Adrenal gland (tissue), 12 donors: Measurements from ENCODE around the gene MCAM. TPM values are rescaled to one million over a fixed set of nuclear protein-coding genes. Genes with fewer than 3 reads are reported as not detected.

Experiments
- DNase-seq, 7 donors: peaks; one replicate each; pipeline ENCODE4 v3.0.0-alpha.2; 2019 to 2020
- H3K27ac ChIP-seq, 5 donors: fragments of 200-600 bp; sonication (generic) in 4 of 5; 1 replicate in 3 of 5; 2 replicates in 2 of 5; pipeline versions ENCODE4 v1.5.1 to v1.8.0; 2016 to 2020; ENCODE audit warnings: mild to moderate bottlenecking in 1 of 5
- H3K27me3 ChIP-seq: fragments of 200-600 bp; 2 replicates; pipeline ENCODE4 v1.8.0; 2021
- H3K36me3 ChIP-seq, 2 donors: fragments of 200-600 bp; replicated peaks in 1 of 2; 1 replicate in 1 of 2; 2 replicates in 1 of 2; pipeline versions ENCODE4 v1.5.1 to v1.8.0; 2018 to 2022
- H3K4me1 ChIP-seq, 2 donors: fragments of 200-600 bp; replicated peaks in 1 of 2; 1 replicate in 1 of 2; 2 replicates in 1 of 2; pipeline versions ENCODE4 v1.5.1 to v1.8.0; 2018 to 2021
- H3K4me3 ChIP-seq, 4 donors: fragments of 200-600 bp; sonication (generic) in 3 of 4; one replicate each; pipeline ENCODE4 v1.5.1; 2016 to 2018
- H3K9me3 ChIP-seq, 3 donors: fragments of 200-600 bp; sonication (generic) in 1 of 3; replicated peaks in 1 of 3; 1 replicate in 2 of 3; 2 replicates in 1 of 3; pipeline versions ENCODE4 v1.5.1 to v1.8.0; 2016 to 2021
- CTCF ChIP-seq, 6 experiments: fragments of 450-650 bp in 4 of 6; fragments of 200-600 bp in 2 of 6; sonication (generic) in 1 of 6; IDR thresholded peaks; 1 replicate in 5 of 6; 2 replicates in 1 of 6; pipeline versions ENCODE4 v1.5.1 to v1.8.0; 2016 to 2021; ENCODE audit warnings: antibody characterized with exemption in 6 of 6, mild to moderate bottlenecking in 2 of 6, moderate library complexity in 1 of 6
- POLR2A ChIP-seq, 2 donors: fragments of 450-650 bp; IDR thresholded peaks; one replicate each; pipeline ENCODE4 v1.6.1; 2017; ENCODE audit warnings: antibody characterized with exemption in 2 of 2, mild to moderate bottlenecking in 2 of 2, moderate library complexity in 1 of 2
- WGBS, 4 donors: extraction: QIAGEN DNeasy Blood & Tissue Kit in 2 of 4; methylation state at CpG; one replicate each; pipeline versions ENCODE4 v1.1.5 to v1.1.7; 2013 to 2017; 5-methylcytosine and 5-hydroxymethylcytosine counted together
- intact Hi-C, 2 donors: fragments of 100-400 bp; cut with DNase I; formaldehyde crosslinking; loops; one replicate each; pipeline versions ENCODE4 v1.14.1 to v1.15.0; 2022 to 2023
- polyA plus RNA-seq, 3 donors: library from polyadenylated mRNA; stranded (reverse); fragments of 200-250 nt in 2 of 3; fragments of 350-450 nt in 1 of 3; fragmentation: Illumina TruSeq in 1 of 3; extraction: RNeasy Lipid Tissue Mini Kit (QIAGEN cat#74804) in 1 of 3; gene quantifications; one replicate each; pipeline ENCODE4 v1.2.3, GENCODE V29; 2013 to 2014
- total RNA-seq, 9 donors: library from RNA; depleted of rRNA in 4 of 9; stranded (reverse); fragments of >200 nt in 4 of 9; fragments of 120-200 nt in 1 of 9; fragmentation: NEBNext Ultra II Directional in 1 of 9; extraction: Animal tissue kit (Norgen Biotek cat#: 25700) in 1 of 9; gene quantifications; one replicate each; pipeline versions ENCODE4 v1.1.0 to v1.2.4, GENCODE V29; 2013 to 2023
- donor health status: healthy with polysubstance abuse.
- donor health status: Bipolar disorder and iron deficiency.
- donor health status: DM: yes; HTN: yes; CAD: no.
- donor health status: DM: no; HTN: no; CAD: no.
- donor health status: DM: no; HTN: no; CAD: no.
- donor health status: DM: yes; HTN: yes; CAD: no.

The MCAM gene
- total and polyA plus RNA-seq, 12 donors, result 12.1 to 143 (median 32.1) TPM

GRCh38 chr11:119306373-119306890 is 10.5 kb downstream of the MCAM start:
- H3K36me3 ChIP-seq, result peaks cover 0 to 16% of the 10 kb centered on the region in 2 donors

DNA sequence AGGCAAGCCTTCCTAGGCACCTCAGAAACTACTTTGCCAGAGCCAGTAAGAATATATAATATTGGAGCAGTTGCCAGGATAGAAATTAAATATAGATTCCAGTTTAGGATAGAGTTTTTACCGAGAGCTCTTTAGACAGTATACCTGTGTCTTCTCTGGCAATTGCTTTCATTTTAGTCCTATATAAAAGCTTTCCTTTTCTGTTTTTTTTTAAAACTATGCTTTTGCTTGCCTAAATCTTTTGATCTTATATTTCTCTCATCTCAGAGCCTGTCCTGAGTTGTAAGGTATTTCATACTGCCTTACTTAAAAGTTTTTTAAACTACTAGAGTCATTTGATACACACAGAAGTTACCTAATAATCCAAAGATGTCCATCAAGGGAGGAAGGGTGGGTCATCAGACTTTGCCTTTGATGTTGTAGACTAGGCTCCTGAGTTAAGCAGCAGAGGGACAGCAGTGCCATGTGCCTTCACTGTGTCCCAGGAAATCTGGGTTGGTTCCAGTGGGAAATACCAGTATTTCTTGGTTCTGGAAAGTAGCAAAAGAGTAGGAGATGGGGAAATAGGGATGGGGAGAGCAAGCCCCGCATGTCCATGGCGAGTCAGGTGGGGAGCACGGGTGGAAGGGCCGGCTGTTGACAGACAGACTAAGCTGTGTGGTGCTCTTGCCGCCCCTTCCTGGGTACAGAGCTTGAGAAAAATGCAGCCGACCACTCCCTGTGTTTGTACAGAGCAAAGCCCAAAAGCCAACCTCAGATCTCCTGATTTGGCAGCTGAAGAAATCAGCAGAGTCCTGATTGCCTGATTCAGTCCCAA is 11.2 kb downstream of the MCAM start:
- no peaks in the 10 kb centered on the region for H3K9me3 ChIP-seq
- 91 to 95% (median 92%) methylated on average over 7 of the region's 7 CpGs for WGBS, 4 donors
- TF ChIP-seq POLR2A (IDR thresholded peaks at IDR 0.05), result no peak
- no peak overlapping the region for H3K4me3 ChIP-seq
- H3K27ac ChIP-seq, result peak overlapping the region in 4 of 5 donors; percentile 61 to 90 (median 76)
- intact Hi-C loops, result no loop called here
- peaks cover 0 to 21% of the 10 kb centered on the region in 2 donors for H3K36me3 ChIP-seq
- H3K27me3 ChIP-seq, result no peaks in the 10 kb centered on the region
- peaks cover 10 to 11% of the 10 kb centered on the region in 2 donors for H3K4me1 ChIP-seq
- no peak for DNase-seq

More at GRCh38 chr11:119306373-119306890, 10.5 kb downstream of the MCAM start:
- H3K4me1 ChIP-seq, result peaks cover 10 to 11% of the 10 kb centered on the region in 2 donors
- H3K4me3 ChIP-seq, result no peak overlapping the region
- H3K27me3 ChIP-seq, result no peaks in the 10 kb centered on the region
- intact Hi-C loops, result no loop called here
- no peaks in the 10 kb centered on the region for H3K9me3 ChIP-seq
- H3K27ac ChIP-seq, result peak overlapping the region; percentile 19 to 90 (median 68)
- TF ChIP-seq POLR2A (IDR thresholded peaks at IDR 0.05), result peak in 1 of 2 donors; percentile 40
- TF ChIP-seq CTCF (IDR thresholded peaks at IDR 0.05), result no peak
- WGBS, 4 donors, result 37 to 55% (median 49%) methylated on average over 5 of the region's 5 CpGs
- DNase-seq, result peak in 5 of 7 donors; percentile 69 to 77 (median 75)

GRCh38 chr11:119303227-119303718 is 13.7 kb downstream of the MCAM start:
- intact Hi-C loops, result no loop called here
- Histone ChIP-seq H3K27me3 (no peaks in the 10 kb centered on the region), H3K4me1 (peaks cover 10 to 11% of the 10 kb centered on the region in 2 donors), H3K27ac (no peak overlapping the region), H3K36me3 (peaks cover 0 to 43% of the 10 kb centered on the region in 2 donors), H3K9me3 (no peaks in the 10 kb centered on the region), H3K4me3 (no peak overlapping the region)
- no peak for TF ChIP-seq CTCF (IDR thresholded peaks at IDR 0.05)
- no peak for TF ChIP-seq POLR2A (IDR thresholded peaks at IDR 0.05)
- DNase-seq, result no peak
- 90 to 96% (median 94%) methylated on average over 5 of the region's 5 CpGs for WGBS, 4 donors

GRCh38 chr11:119300198-119300964 is 16.5 kb downstream of the MCAM start:
- Histone ChIP-seq H3K4me3 (no peak overlapping the region), H3K27me3 (no peaks in the 10 kb centered on the region), H3K4me1 (no peaks in the 10 kb centered on the region), H3K27ac (no peak overlapping the region), H3K9me3 (no peaks in the 10 kb centered on the region), H3K36me3 (peaks cover 0 to 58% of the 10 kb centered on the region in 2 donors)
- no peak for DNase-seq
- intact Hi-C loops, result no loop called here
- TF ChIP-seq POLR2A (IDR thresholded peaks at IDR 0.05) (no peak), CTCF (IDR thresholded peaks at IDR 0.05) (no peak)
- 74 to 90% (median 81%) methylated on average over 3 of the region's 3 CpGs for WGBS, 4 donors
